Inflammatory macrophage (primary cell): Measurements from ENCODE around the gene IDE.
"Not testable (repeated sequence)": the region's sequence is repeated elsewhere in the genome, so short reads cannot be mapped to it uniquely, and the experiment has no call there.

Experiments used
- DNase-seq, 2 donors: peaks; one replicate each; pipeline ENCODE4 v3.0.0-alpha.2; 2020 to 2022
- total RNA-seq, 18 experiments: gene quantifications; one replicate each; lab custom pipeline; 2026; ENCODE audit warnings: mixed read lengths in 6 of 18, inconsistent platforms in 2 of 18; lab: John Stamatoyannopoulos, UW

The IDE gene
- total RNA-seq = 58.0 to 147 (median 100) reads per million in 18 experiments

DNA sequence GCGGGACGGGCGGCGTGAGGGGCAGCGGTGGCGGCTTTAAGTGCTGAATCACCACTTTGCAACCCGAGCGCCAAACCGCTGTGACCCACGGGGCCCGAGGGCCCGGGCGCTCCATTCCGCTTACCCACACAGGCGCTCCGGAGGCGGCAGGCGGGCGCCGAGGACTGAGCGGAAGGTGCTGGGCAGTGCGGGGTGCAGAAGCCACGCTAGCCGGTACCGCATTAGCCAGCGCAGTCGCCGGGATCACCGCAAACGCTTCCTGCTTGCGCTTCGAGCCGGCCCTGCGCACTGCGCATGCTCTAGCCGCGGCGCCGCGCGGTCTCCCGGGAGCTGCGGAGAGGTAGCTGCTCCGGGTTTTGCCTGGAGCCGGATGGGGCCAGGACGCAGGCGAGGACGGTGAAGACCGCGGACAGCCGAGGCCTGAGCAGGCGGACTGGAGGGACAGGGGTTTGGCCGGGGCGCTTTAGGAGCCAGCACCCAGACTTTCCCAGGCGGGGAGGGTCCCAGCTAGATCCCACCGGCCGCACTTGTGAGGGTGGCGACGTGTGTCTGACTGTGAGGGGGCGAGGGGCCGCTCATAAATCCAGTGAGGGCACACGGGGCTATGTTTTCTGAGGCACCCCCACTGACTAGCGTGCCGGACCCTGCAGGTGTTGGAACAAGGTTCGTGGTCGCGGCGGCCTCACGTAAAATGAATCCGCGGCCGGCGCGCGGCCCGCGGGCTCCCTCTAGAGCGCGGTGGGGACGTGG, at the start of gene IDE:
TSS of gene IDE (minus strand) at position 296 of the 750 bp plus-strand sequence. CDS start at position 222, 74 bp downstream.
- DNase-seq = peak; percentile 87 to 90

- DNase-seq = no peak
These were observed 45.5 kb upstream of the IDE start for GRCh38 chr10:92619368-92619767.

DNA sequence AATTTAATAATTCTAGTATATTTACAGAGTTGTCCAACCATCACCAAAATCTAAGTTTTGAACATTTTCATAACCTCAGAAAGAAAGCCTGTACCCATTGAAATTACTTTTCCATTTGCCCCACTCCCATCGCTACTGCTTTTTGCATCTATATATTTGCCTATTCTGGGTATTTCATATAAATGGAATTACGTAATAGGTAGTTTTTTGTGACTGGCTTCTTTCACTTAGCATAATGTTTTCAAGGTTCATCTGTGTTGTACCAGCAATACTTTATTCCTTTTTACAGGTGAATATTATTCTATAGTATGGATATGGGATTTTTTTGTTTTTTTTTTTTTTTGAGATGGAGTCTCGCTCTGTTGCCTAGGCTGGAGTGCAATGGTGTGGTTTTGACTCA, 41.6 kb upstream of the IDE start:
- no peak for DNase-seq

- no peak for DNase-seq
These were observed 30.9 kb upstream of the IDE start for GRCh38 chr10:92604841-92605240.

DNA sequence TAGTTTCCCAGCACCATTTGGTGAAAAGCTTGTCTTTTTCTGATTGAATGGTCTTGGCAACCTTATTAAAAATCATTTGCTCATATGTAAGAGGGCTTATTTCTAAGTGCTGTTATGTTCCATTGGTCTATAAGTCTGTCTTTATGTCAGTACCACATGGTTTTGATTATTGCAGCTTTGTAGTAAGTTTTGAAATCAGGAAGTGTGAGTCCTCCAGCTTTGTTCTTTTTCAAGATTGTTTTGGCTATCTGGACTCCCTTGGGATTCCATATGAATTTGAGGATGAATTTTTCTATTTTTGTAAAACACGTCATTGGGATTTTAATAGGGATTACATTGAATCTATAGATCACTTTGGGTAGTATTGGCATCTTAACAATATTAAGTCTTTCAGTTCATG, 24.4 kb upstream of the IDE start:
- peak in 1 of 2 donors; percentile 20 for DNase-seq

DNA sequence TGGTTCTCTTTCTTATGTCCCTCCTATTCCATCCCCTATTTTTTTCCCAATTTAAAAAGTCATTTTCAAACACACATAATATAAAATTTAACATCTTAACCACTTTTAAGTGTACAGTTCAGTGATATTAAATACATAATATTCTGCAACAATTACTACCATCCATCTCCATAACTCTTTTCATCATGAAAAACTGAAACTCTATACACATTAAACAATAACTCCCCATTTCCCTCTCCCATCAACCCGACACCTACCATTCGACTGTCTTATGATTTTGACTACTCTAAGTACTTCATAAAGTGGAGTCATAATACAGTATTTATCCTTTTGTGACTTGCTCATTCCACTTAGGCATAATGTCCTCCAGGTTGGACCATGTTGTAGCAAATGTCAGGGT, 21.6 kb upstream of the IDE start:
- no peak for DNase-seq

DNA sequence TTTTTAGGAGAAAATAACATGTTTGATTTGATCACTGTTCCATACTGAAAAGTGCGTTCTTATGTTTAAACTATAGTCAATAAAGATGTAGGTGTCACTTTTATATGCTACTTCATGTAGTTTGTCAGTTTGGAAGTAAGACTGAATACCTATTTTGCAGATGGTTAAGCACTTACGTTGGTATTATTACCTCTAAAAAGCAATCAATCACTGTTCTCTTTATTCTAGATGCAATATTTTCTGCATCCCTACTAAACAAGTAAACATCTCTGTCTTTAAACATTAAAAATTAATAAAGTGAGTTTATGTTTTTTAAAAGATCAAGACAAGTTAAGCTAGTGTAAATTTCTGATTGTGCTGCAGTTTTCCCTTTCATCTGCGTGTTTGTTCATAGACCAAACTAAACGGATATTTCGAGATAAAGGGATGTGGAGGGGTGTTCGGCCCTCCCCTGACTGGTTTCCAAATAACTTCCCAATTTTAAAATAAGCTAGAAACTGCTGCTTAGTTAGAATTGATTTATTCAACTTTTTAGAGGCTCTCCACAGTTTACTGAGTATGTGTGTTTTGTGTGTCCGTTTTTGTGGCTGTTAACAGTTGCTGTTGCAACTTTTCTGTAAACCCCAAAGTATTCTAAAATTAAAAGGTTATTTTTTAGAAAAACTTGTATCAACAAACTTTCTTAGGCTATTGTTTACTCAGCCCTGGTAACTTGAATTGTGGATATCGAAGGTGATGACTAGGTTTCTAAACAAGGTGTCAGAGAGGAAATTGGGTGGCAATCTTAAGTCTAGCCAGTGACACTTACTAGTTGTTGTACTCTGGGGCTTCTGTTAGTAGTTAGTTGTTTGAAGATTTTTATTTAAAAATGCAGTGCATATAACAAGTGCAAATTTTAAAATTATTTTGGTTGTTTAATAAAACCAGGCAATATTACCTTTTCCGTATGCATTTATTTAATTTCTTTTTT, 20.0 kb upstream of the IDE start:
- peak; percentile 33 to 55 for DNase-seq

GRCh38 chr10:92592761-92593618, 19.1 kb upstream of the IDE start, which contains the start of gene KIF11:
Gene KIF11 (plus strand): TSS chr10:92593130. CDS start chr10:92593376, 246 bp downstream.
- peak; percentile 99 for DNase-seq

- DNase-seq = peak; percentile 95 to 97
These were observed 17.7 kb upstream of the IDE start for GRCh38 chr10:92591550-92592022.

DNA sequence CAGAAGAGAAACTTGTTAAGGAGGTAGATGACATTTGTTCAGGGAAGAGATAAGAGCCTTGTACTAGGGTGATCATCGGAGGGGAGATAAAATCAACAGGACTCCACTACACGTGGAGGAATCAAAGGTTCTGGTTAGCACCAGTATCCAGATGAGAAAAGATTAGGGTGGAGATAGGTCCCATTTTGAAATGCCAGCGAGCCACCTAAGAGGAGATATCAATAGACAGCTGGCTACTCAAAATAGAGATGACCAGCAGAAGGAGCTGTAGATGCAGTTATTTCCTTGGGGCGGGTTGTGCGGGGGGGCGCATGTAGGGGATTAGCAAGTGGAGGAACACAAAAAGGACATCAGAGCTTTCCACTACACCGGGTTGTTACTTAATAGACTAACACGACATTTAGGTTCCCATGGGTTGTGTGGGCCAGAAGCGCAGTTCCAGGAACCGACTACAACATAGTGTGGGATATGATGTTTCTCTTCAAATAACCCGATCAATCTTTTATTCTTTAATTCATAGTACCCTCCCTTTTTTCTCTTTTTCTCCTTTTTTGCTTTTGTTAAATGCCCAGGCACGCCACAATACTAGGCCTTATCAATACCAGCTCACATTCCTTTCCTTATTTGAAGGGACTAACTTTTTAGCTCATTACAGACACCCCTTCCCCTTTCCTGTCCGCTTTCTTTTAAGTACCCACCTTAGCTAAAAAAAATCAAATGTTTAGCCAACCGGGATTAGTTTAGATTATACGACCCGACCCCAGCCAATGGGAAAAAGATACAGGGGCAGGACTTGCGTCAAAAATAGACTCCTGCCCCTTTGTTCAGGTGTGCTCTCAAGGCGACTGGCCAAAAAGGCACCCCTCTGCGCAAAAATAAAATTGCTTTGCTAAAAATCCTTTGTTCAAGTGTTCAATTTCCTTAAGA, 17.0 kb upstream of the IDE start:
- peak; percentile 12 to 48 for DNase-seq

GRCh38 chr10:92582347-92582746, 8.5 kb upstream of the IDE start:
- not testable (repeated sequence) for DNase-seq

DNA sequence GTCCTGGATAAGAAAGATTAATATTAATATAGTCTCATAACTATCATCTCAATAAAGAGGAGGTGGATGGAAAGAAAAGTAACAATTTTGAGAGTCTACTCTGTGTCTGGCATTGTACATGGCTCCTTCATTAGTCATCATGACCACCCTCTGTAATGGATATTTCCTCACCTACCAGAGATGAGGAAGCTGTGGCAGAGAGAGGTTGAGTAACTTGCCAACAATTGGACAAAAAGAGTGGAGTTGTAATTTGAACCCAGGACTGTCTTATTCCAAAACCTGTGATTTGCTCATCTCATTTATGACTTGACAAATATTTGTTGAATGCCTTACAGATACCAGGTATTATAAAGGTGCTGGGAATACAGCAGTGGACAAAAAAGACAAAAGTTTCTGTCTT, 2.1 kb upstream of the IDE start:
- DNase-seq = peak; percentile 73 to 83

- peak; percentile 69 to 83 for DNase-seq
These were observed 812 bp upstream of the IDE start for GRCh38 chr10:92574548-92575261.

DNA sequence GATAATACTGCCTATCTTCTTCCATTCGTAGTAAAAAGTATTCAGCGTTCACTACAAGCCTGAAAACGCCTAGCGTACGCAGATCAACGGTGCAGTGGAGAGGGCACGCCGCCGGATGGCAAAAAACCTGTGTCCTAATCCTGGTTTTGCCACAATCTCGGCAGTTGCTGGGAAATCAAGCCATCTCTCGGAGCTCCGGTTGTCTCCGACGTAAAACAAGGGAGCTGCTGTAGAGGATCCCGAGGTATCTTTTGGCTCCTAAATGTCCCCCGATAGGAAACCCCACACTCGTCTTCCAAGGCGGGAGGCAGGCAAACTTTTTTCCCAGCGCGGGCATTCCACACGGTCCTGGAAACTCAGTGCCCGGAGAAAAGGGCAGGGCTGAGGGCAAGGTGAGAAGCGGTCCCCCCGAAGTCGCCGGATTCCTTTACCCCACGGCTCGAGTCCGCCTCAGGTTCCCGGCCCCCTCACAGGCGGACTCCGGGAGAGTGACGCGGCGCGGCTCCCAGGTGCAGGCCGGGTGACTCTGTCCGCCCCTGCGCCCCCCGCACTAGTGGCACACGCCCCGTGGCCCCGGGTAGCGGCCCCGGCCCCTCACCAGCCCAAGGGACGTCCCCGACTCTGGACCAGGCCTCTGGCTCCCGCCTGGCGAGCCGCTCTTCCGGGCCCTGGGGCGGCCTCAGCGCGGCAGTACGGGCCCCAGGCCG, 649 bp downstream of the IDE start:
- DNase-seq = peak; percentile 24 to 42

DNA sequence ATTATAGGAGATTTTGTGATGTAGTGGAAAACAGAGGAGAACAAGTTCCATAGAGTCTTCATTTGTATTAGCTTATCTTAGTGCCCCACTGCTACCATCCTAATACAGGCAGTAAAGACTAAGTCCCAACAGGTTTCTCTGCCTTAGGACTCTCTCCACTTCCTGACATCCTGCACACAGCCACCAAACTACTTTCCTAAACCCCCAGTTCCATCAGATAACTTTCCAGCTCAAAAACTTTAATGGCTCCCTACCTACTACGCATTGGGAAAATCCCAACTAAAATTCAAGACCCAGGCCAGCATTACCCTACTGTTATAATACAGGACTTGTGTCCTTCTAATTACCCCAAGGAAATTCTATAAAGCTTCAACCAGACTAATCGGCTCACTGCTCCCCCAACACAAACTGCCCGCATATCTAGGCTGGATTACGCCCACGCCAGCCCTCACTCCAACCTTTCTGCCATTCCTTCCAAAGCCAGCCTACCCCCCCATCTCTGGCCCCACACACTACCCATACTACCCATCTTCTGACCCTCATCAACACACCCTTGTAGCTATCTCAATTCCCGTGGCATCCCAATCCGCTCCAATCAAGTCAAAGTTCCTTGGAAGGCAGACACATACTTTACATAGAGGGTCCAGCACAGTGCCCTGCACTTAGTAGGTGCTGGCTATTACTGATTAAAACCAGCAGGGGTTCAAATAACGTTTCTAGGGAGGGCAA, 1.4 kb downstream of the IDE start:
- no peak for DNase-seq

GRCh38 chr10:92571649-92572048, 2.2 kb downstream of the IDE start:
- DNase-seq = no peak

- not testable (repeated sequence) for DNase-seq
These were observed 4.2 kb downstream of the IDE start for GRCh38 chr10:92569663-92570062.

- DNase-seq = no peak
These were observed 4.8 kb downstream of the IDE start for GRCh38 chr10:92569071-92569470.
